ENCODE results near the gene MPPED2. TPM values are rescaled to one million over a fixed set of nuclear protein-coding genes. Genes with fewer than 3 reads are reported as not detected.

The MPPED2 gene
- total RNA-seq, 1 donor from 2014 or later, result 50.2 TPM

DNA sequence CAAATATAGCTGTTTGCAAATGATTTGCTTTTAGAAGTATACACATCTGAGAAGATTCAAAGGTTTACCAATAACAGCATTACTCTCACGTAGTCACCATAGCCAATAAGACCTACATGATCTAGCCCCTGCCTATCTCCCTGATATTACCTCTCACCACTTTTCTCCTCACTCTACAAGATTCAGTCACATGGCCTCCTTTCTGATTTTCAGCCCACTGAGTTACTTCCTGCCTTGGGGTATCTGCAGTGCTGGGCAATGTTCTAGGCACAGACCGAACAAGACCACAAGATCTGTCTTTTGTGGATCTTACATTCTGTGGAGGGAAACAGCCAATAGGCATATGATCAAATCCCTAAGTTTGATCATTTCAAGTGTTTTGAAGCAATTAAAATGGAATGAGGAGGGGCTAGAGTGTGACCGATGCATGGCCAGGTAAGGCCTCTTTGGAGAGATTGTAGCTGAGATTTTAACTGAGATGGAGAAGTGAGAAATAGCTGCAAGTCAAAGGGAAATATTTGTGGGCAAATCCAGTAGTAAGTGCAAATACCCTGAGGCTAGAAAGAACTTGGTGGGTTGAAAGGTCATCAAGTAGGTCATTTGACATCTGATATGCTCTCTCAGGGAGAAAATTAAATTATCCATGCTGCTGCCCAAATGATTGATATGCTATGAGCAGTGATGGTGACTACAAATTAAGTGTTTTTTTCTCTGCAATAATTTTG lies 220.2 kb downstream of the MPPED2 start:
- H3K4me3 Mint-ChIP-seq (ENCODE audit: unreplicated experiment), result no peak overlapping the region
- no peaks in the 10 kb centered on the region for H3K4me1 Mint-ChIP-seq (ENCODE audit: unreplicated experiment)
- H3K27ac Mint-ChIP-seq (ENCODE audit: unreplicated experiment), result no peak overlapping the region
- DNase-seq (ENCODE audit: low spot score), result no peak
- H3K9me3 Mint-ChIP-seq (ENCODE audit: unreplicated experiment), result no peaks in the 10 kb centered on the region
- TF ChIP-seq CTCF (IDR thresholded peaks at IDR 0.05; ENCODE audit: unreplicated experiment), result no peak
- no peaks in the 10 kb centered on the region for H3K36me3 Mint-ChIP-seq (ENCODE audit: low read depth, unreplicated experiment)
- no peaks in the 10 kb centered on the region for H3K27me3 Mint-ChIP-seq (ENCODE audit: unreplicated experiment)

GRCh38 chr11:30364837-30365482 lies 221.2 kb downstream of the MPPED2 start:
- Mint-ChIP-seq H3K4me1 (ENCODE audit: unreplicated experiment) (no peaks in the 10 kb centered on the region), H3K9me3 (ENCODE audit: unreplicated experiment) (no peaks in the 10 kb centered on the region), H3K27ac (ENCODE audit: unreplicated experiment) (no peak overlapping the region), H3K36me3 (ENCODE audit: low read depth, unreplicated experiment) (no peaks in the 10 kb centered on the region), H3K4me3 (ENCODE audit: unreplicated experiment) (no peak overlapping the region), H3K27me3 (ENCODE audit: unreplicated experiment) (no peaks in the 10 kb centered on the region)
- TF ChIP-seq CTCF (IDR thresholded peaks at IDR 0.05; ENCODE audit: unreplicated experiment), result no peak
- DNase-seq (ENCODE audit: low spot score), result no peak

- DNase-seq (ENCODE audit: low spot score), result no peak
- no peak for TF ChIP-seq CTCF (IDR thresholded peaks at IDR 0.05; ENCODE audit: unreplicated experiment)
- Mint-ChIP-seq H3K27me3 (ENCODE audit: unreplicated experiment) (no peaks in the 10 kb centered on the region), H3K27ac (ENCODE audit: unreplicated experiment) (no peak overlapping the region), H3K4me1 (ENCODE audit: unreplicated experiment) (no peaks in the 10 kb centered on the region), H3K36me3 (ENCODE audit: low read depth, unreplicated experiment) (no peaks in the 10 kb centered on the region), H3K4me3 (ENCODE audit: unreplicated experiment) (no peak overlapping the region), H3K9me3 (ENCODE audit: unreplicated experiment) (no peaks in the 10 kb centered on the region)
Measured at GRCh38 chr11:30364139-30364836, 221.9 kb downstream of the MPPED2 start.

DNA sequence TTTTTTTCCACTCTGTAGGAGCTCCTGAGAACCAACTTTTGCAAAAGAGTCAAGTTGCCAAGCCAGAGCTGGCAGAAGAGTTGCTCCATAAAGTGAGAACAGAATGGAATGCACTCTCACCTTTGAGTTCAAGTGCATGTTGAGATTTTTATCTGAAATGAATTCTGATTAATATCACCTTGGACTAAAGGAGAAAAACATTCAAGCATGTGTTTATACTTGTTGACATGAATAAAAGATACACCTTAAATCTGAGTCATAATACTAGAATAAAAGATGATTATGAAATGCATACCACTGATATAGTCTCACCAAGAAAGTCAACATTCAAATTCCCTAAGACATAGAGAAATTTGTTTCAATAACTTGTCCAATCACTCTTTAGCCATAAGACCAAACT lies 225.4 kb downstream of the MPPED2 start:
- H3K27me3 Mint-ChIP-seq (ENCODE audit: unreplicated experiment), result no peaks in the 10 kb centered on the region
- H3K36me3 Mint-ChIP-seq (ENCODE audit: low read depth, unreplicated experiment), result no peaks in the 10 kb centered on the region
- no peak overlapping the region for H3K27ac Mint-ChIP-seq (ENCODE audit: unreplicated experiment)
- no peak for DNase-seq (ENCODE audit: low spot score)
- H3K4me1 Mint-ChIP-seq (ENCODE audit: unreplicated experiment), result no peaks in the 10 kb centered on the region
- no peaks in the 10 kb centered on the region for H3K9me3 Mint-ChIP-seq (ENCODE audit: unreplicated experiment)
- H3K4me3 Mint-ChIP-seq (ENCODE audit: unreplicated experiment), result no peak overlapping the region
- TF ChIP-seq CTCF (IDR thresholded peaks at IDR 0.05; ENCODE audit: unreplicated experiment), result no peak

All from endothelial cell (in vitro differentiated cells).